ENCODE measurements around the gene LRP2.

The LRP2 gene

DNA sequence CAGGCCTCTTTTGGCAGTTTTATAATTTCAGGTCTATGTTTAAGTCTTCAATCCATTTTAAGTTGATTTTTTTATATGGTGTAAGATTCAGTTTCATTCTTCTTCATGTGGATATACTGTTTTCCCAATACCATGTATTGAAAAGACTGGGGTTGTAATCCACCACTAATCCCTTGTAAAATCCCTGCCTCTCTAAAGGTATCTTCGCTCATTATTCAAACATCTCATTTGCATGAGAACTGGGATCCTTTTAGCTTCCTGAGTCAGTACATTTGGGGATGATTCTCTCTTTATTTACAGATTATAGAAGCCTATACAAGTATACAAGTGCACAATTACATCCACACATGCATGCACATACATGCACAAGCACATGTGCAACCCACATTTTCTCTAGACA is 267.7 kb downstream of the LRP2 start:
- DNase-seq (ENCODE audit: low read depth in 2 of 2, low spot score in 1 of 2), result no peak

DNA sequence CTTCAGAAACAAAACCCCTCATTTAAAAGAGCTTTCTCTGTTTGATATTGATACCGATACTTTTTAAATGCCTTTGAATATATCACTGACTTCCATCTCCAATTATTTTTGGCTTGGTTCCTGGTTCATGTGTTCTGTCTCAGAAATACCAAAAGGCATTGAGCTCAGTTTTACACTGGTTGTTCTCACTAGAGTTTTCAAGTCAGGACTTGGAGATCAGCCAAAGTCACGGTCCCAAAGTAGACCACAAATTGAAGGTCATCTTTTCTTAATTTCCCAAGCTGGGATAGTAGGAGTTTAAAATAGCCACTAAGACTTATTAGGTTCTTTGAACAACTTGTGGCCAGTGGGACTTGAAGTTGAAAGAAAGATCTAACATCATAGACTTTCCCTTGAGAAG is 268.8 kb downstream of the LRP2 start:
- no peak for DNase-seq (ENCODE audit: low read depth in 2 of 2, low spot score in 1 of 2)

GRCh38 chr2:169091761-169092519 is 270.4 kb downstream of the LRP2 start:
- DNase-seq (ENCODE audit: low read depth in 2 of 2, low spot score in 1 of 2), result no peak

GRCh38 chr2:169091256-169091655 is 271.1 kb downstream of the LRP2 start:
- DNase-seq (ENCODE audit: low read depth in 2 of 2, low spot score in 1 of 2), result no peak

- no peak for DNase-seq (ENCODE audit: low read depth in 2 of 2, low spot score in 1 of 2)
Measured at GRCh38 chr2:169090133-169090820, 272.1 kb downstream of the LRP2 start.

DNA sequence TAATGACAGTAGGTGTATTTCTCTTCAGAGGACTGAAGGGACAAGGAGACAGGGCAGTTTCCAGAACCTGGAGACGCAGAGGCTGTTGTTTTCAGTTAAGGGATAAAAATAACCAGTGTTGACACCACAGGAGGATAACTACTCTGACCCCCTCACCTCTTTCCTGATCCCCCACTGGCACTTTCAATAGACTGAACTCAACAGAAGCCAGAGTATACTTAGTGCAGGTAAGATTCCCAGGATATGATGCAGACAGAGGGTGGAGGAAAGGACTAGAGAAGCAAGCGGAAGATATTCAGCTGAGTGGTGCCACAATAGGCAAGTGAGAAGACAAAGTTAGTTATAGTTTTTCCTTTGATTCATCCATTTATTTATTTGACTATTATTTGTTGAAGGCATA is 273.2 kb downstream of the LRP2 start:
- DNase-seq (ENCODE audit: low read depth in 2 of 2, low spot score in 1 of 2), result no peak

GRCh38 chr2:169087757-169088379 is 274.5 kb downstream of the LRP2 start:
- DNase-seq (ENCODE audit: low read depth in 2 of 2, low spot score in 1 of 2), result no peak

DNA sequence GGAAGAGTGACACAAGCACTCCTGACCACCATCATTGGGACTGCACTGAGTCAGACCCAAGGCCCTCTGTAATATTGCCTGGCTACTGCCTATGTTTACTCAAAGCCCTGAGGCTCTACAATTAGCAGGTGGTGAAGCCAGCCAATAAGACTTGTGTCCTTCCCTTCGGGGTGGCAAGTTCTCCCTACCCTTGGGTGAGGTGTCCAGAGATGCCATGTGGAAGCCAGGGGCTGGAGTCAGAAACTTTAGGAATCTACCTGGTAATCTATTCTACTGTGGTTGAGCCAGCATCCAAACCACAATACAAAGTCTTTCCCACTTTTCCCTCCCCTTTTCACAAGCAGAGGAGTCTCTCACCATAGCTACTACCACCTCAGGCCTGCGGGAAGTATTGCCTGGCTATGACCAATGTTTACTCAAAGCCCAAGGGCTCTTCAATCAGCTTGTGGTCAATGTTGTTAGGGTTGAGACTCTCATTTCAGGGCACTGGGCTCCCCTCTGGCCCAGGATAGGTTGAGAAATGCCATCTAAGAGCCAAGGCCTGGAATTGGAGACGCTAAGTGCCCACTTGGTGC is 275.4 kb downstream of the LRP2 start:
- no peak for DNase-seq (ENCODE audit: low read depth in 2 of 2, low spot score in 1 of 2)

DNA sequence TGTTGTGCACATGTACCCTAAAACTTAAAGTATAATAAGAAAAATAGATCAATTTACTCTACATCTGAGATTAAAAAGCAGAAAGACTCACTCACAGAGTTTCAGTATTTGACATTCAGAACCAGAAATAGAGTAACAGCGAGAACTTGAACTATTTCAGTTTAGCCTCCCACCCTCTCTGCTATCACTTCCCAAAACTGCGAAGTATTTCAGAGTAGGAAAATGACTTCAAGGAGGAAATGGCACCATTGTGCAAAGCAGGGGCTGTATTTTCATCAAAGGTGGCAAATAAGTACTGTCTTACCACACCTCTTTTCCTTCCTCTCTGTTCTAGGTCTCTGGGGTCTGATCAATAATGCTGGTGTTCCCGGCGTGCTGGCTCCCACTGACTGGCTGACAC is 279.3 kb downstream of the LRP2 start:
- no peak for DNase-seq (ENCODE audit: low read depth in 2 of 2, low spot score in 1 of 2)

DNA sequence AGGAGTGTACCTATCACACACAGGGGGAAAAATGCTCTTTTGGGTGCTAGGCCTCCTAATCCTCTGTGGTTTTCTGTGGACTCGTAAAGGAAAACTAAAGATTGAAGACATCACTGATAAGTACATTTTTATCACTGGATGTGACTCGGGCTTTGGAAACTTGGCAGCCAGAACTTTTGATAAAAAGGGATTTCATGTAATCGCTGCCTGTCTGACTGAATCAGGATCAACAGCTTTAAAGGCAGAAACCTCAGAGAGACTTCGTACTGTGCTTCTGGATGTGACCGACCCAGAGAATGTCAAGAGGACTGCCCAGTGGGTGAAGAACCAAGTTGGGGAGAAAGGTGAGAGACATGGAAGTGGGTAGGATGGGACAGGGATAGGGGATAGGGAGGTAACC is 280.8 kb downstream of the LRP2 start:
- no peak for DNase-seq (ENCODE audit: low read depth in 2 of 2, low spot score in 1 of 2)

GRCh38 chr2:169080250-169081069 is 281.9 kb downstream of the LRP2 start:
- DNase-seq (ENCODE audit: low read depth in 2 of 2, low spot score in 1 of 2), result no peak

- no peak for DNase-seq (ENCODE audit: low read depth in 2 of 2, low spot score in 1 of 2)
Measured at GRCh38 chr2:169077674-169078240, 284.6 kb downstream of the LRP2 start.

All from stimulated activated CD8-positive, alpha-beta memory T cell treated with anti-CD3 and anti-CD28 coated beads, Interleukin-4, amount 100 ng/mL, for 1 hour (primary cell).